SK-N-SH (cell line): ENCODE results near the gene FKBP5. TPM values are rescaled to one million over a fixed set of nuclear protein-coding genes. Genes with fewer than 3 reads are reported as not detected.

ENCODE experiments used
- CTCF ChIA-PET: fragments of 300-600, 350-600 bp; formaldehyde crosslinking; extraction: SDS; loops from one replicate; lab custom pipeline; 2021; lab: Yijun Ruan, JAX
- POLR2A ChIA-PET: fragments of 350-600 bp; sonication (Branson Sonifier 250); formaldehyde crosslinking; extraction: SDS; loops from one replicate; lab custom pipeline; 2020; ENCODE audit warnings: antibody characterized with exemption, inconsistent platforms; lab: Yijun Ruan, JAX
- DNase-seq: peaks from one replicate; pipeline ENCODE4 v3.0.0; 2012
- H2AFZ ChIP-seq: fragments of 200-600 bp; sonication (generic); 2 replicates; pipeline ENCODE4 v1.8.1; 2016; ENCODE audit warnings: antibody characterized with exemption, mild to moderate bottlenecking, low read depth
- H3F3A ChIP-seq: fragments of 200-600 bp; sonication (generic); replicated peaks from 2 replicates; pipeline ENCODE3; 2016; ENCODE audit warnings: antibody characterized with exemption, mild to moderate bottlenecking; ENCODE audit not compliant: insufficient read depth
- H3K27ac ChIP-seq, 2 experiments: fragments of 200-500 bp in 1 of 2; fragments of 200-600 bp in 1 of 2; sonication (Bioruptor generic) in 1 of 2; sonication (generic), shearing (Covaris generic) in 1 of 2; 2 replicates each; pipeline versions ENCODE4 v1.5.1 to v1.6.1; 2014 to 2016; ENCODE audit warnings: low read depth in 2 of 2, inconsistent platforms in 1 of 2, low read length in 1 of 2, mild to moderate bottlenecking in 1 of 2, mixed read lengths in 1 of 2
- H3K27me3 ChIP-seq: fragments of 200-600 bp; sonication (generic), shearing (Covaris generic); 2 replicates; pipeline ENCODE4 v1.6.1; 2016; ENCODE audit warnings: mixed run types; ENCODE audit not compliant: insufficient read depth
- H3K36me3 ChIP-seq, 2 experiments: fragments of 200-500 bp in 1 of 2; fragments of 200-600 bp in 1 of 2; sonication (Bioruptor generic) in 1 of 2; sonication (generic) in 1 of 2; replicated peaks in 1 of 2; 2 replicates each; pipeline versions ENCODE3 to v1.5.1; 2014 to 2016; ENCODE audit warnings: low read length in 1 of 2, mild to moderate bottlenecking in 1 of 2; ENCODE audit not compliant: insufficient read depth in 2 of 2, control insufficient read depth in 1 of 2
- H3K4me1 ChIP-seq, 2 experiments: fragments of 200-500 bp in 1 of 2; fragments of 200-600 bp in 1 of 2; sonication (Bioruptor generic) in 1 of 2; sonication (generic), shearing (Covaris generic) in 1 of 2; 2 replicates each; pipeline versions ENCODE4 v1.5.1 to v1.6.1; 2014 to 2016; ENCODE audit warnings: low read depth in 1 of 2, low read length in 1 of 2, mixed run types in 1 of 2; ENCODE audit not compliant: insufficient read depth in 2 of 2, control insufficient read depth in 1 of 2
- H3K4me2 ChIP-seq: fragments of 200-600 bp; sonication (generic), shearing (Covaris generic); 2 replicates; pipeline ENCODE4 v1.6.1; 2017; ENCODE audit warnings: mixed run types
- H3K4me3 ChIP-seq, 2 experiments: fragments of 200-500 bp in 1 of 2; fragments of 200-600 bp in 1 of 2; sonication (Bioruptor generic) in 1 of 2; sonication (generic), shearing (Covaris generic) in 1 of 2; 2 replicates each; pipeline versions ENCODE4 v1.5.1 to v1.8.1; 2014 to 2016; ENCODE audit warnings: low read depth in 2 of 2, inconsistent platforms in 1 of 2, low read length in 1 of 2, mild to moderate bottlenecking in 1 of 2, mixed read lengths in 1 of 2, moderate library complexity in 1 of 2
- H3K79me2 ChIP-seq: fragments of 200-600 bp; sonication (generic); 2 replicates; pipeline ENCODE4 v1.8.1; 2017; ENCODE audit warnings: mild to moderate bottlenecking; ENCODE audit not compliant: insufficient read depth
- H3K9ac ChIP-seq: fragments of 200-600 bp; sonication (generic); 2 replicates; pipeline ENCODE4 v1.6.1; 2017; ENCODE audit warnings: mixed run types
- H3K9me2 ChIP-seq: fragments of 200-600 bp; sonication (generic); 2 replicates; pipeline ENCODE4 v1.6.1; 2017; ENCODE audit warnings: mixed run types
- H3K9me3 ChIP-seq: fragments of 200-600 bp; sonication (generic); 2 replicates; pipeline ENCODE4 v1.6.1; 2017; ENCODE audit warnings: mixed run types, mild to moderate bottlenecking, moderate library complexity
- H4K20me1 ChIP-seq: fragments of 200-600 bp; sonication (generic); 2 replicates; pipeline ENCODE4 v1.6.1; 2017; ENCODE audit warnings: mild to moderate bottlenecking, mixed run types; ENCODE audit not compliant: insufficient read depth
- CTCF ChIP-seq: fragments of 200-600 bp; sonication (generic); IDR thresholded peaks from 2 replicates; pipeline ENCODE4 v1.6.1; 2017; ENCODE audit warnings: antibody characterized with exemption, mild to moderate bottlenecking, moderate library complexity
- ELF1 ChIP-seq: IDR thresholded peaks from 2 replicates; pipeline ENCODE4 v1.4.0; 2012
- EP300 ChIP-seq, 2 experiments: IDR thresholded peaks; 2 replicates each; pipeline versions ENCODE4 v1.4.0 to v1.6.1; 2012; ENCODE audit warnings: borderline replicate concordance in 1 of 2, low read depth in 1 of 2, low read length in 1 of 2
- FOSL2 ChIP-seq: IDR thresholded peaks from 2 replicates; pipeline ENCODE4 v1.4.0; 2012; ENCODE audit warnings: low read depth, mild to moderate bottlenecking, moderate library complexity, borderline replicate concordance
- JUND ChIP-seq: IDR thresholded peaks from 2 replicates; pipeline ENCODE4 v1.4.0; 2012
- NFIC ChIP-seq: IDR thresholded peaks from 2 replicates; pipeline ENCODE4 v1.4.0; 2012; ENCODE audit warnings: borderline replicate concordance
- PBX3 ChIP-seq: IDR thresholded peaks from 2 replicates; pipeline ENCODE4; 2012
- POLR2AphosphoS5 ChIP-seq: IDR thresholded peaks from 2 replicates; pipeline ENCODE4 v1.6.1; 2012; ENCODE audit warnings: low read depth, low read length
- RAD21 ChIP-seq: IDR thresholded peaks from 2 replicates; pipeline ENCODE4 v1.6.1; 2012; ENCODE audit warnings: mild to moderate bottlenecking, low read length
- TCF12 ChIP-seq: IDR thresholded peaks from 2 replicates; pipeline ENCODE4 v1.4.0; 2012
- TEAD4 ChIP-seq: IDR thresholded peaks from 2 replicates; pipeline ENCODE4 v1.4.0; 2012; ENCODE audit warnings: mild to moderate bottlenecking, borderline replicate concordance; ENCODE audit not compliant: insufficient read depth
- WGBS: methylation state at CpG from one replicate; pipeline ENCODE4 v1.1.6; 2017; ENCODE audit warnings: low lambda C conversion rate; 5-methylcytosine and 5-hydroxymethylcytosine counted together
- polyA plus RNA-seq, 3 experiments: library from polyadenylated mRNA; depleted of rRNA; stranded (reverse); fragments of >200 nt; gene quantifications; 2 replicates each; pipeline ENCODE4 v1.2.3, GENCODE V29; 2012
- TF ChIP-seq, protein P1 (sequence below): IDR thresholded peaks from 2 replicates; pipeline ENCODE4 v1.6.1; 2012; ENCODE audit warnings: mild to moderate bottlenecking, low read depth, low read length, moderate library complexity
- TF ChIP-seq, protein P2 (sequence below): IDR thresholded peaks from 2 replicates; pipeline ENCODE4 v1.4.0; 2012; ENCODE audit warnings: low read depth, borderline replicate concordance

Gene FKBP5
- polyA plus RNA-seq, 1 of the 3 experiments (the other 2 are of a cell fraction): 5.1 TPM

DNA sequence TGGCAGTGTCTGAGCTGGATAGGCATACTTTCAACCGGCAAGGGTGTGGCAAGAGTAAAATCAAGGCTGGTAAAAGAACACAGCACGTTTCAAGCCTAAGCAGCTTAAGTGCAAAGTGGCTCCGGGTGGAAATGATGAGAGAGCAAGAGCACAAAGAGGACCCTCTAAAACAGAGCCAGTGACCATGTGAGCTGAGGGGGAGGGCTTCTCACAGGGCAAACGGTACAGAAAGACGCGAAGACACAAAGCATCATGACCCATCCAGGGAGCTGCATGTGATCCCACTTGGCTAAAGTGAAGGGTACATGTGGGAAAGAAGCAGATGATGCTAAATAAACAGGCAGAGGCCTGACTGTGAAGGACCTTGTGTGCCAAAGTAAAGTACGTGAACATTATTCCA is 25.7 kb downstream of the FKBP5 start:
- POLR2A ChIA-PET: no interaction called here
- H3K4me1 ChIP-seq: peaks cover 0 to 30% of the 10 kb centered on the region in 2 experiments; a peak in 1 of 4 replicates
- H3F3A ChIP-seq: peaks cover 5% of the 10 kb centered on the region
- CTCF ChIA-PET: interaction anchor here (0.5 to 1.8 kb wide), 4 partner anchors 52 to 195 kb away, joined by 3 to 5 read pairs (median 3); partner anchors contain the start of genes ARMC12 and RPL10A
- no peak for DNase-seq
- no peak overlapping the region for H3K4me3 ChIP-seq
- H3K27ac ChIP-seq: peak overlapping the region in 1 of 2 experiments; percentile 78; a peak in 2 of 4 replicates
- peak overlapping the region; percentile 73; the same call in 1 of the 2 replicates for H2AFZ ChIP-seq
- TF ChIP-seq POLR2AphosphoS5: no peak
- TF ChIP-seq, protein P1, sequence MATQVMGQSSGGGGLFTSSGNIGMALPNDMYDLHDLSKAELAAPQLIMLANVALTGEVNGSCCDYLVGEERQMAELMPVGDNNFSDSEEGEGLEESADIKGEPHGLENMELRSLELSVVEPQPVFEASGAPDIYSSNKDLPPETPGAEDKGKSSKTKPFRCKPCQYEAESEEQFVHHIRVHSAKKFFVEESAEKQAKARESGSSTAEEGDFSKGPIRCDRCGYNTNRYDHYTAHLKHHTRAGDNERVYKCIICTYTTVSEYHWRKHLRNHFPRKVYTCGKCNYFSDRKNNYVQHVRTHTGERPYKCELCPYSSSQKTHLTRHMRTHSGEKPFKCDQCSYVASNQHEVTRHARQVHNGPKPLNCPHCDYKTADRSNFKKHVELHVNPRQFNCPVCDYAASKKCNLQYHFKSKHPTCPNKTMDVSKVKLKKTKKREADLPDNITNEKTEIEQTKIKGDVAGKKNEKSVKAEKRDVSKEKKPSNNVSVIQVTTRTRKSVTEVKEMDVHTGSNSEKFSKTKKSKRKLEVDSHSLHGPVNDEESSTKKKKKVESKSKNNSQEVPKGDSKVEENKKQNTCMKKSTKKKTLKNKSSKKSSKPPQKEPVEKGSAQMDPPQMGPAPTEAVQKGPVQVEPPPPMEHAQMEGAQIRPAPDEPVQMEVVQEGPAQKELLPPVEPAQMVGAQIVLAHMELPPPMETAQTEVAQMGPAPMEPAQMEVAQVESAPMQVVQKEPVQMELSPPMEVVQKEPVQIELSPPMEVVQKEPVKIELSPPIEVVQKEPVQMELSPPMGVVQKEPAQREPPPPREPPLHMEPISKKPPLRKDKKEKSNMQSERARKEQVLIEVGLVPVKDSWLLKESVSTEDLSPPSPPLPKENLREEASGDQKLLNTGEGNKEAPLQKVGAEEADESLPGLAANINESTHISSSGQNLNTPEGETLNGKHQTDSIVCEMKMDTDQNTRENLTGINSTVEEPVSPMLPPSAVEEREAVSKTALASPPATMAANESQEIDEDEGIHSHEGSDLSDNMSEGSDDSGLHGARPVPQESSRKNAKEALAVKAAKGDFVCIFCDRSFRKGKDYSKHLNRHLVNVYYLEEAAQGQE: no peak
- TF ChIP-seq JUND: no peak
- TF ChIP-seq, protein P2, sequence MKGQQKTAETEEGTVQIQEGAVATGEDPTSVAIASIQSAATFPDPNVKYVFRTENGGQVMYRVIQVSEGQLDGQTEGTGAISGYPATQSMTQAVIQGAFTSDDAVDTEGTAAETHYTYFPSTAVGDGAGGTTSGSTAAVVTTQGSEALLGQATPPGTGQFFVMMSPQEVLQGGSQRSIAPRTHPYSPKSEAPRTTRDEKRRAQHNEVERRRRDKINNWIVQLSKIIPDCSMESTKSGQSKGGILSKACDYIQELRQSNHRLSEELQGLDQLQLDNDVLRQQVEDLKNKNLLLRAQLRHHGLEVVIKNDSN: no peak
- TF ChIP-seq FOSL2: no peak
- TF ChIP-seq TEAD4: no peak
- no peak for TF ChIP-seq EP300 (IDR thresholded peaks at IDR 0.05; ENCODE audit: borderline replicate concordance in 1 of 2, low read depth in 1 of 2, low read length in 1 of 2)
- TF ChIP-seq PBX3: no peak
- TF ChIP-seq CTCF: no peak
- no peak for TF ChIP-seq NFIC
- no peak for TF ChIP-seq RAD21
- TF ChIP-seq TCF12: no peak
- no peak for TF ChIP-seq ELF1
- TF ChIP-seq, all 33 proteins: peak for 0
- Histone ChIP-seq H4K20me1 (no peaks in the 10 kb centered on the region), H3K79me2 (peaks cover 20% of the 10 kb centered on the region; the same call in 1 of the 2 replicates), H3K9me3 (no peaks in the 10 kb centered on the region), H3K27me3 (no peaks in the 10 kb centered on the region), H3K36me3 (no peaks in the 10 kb centered on the region), H3K9me2 (no peaks in the 10 kb centered on the region), H3K4me2 (0 out of 2 replicates have a peak overlapping the region, but pooled peaks have one; percentile 23), H3K9ac (peak overlapping the region; percentile 39; the same call in 1 of the 2 replicates)
- 95% methylated on average over 7 of the region's 7 CpGs for WGBS
